Neutrophil (primary cell): ENCODE results near the gene HCRTR1.

ENCODE experiments used
- H3K27ac ChIP-seq: fragments of 200-600 bp; sonication (generic); 2 replicates; pipeline ENCODE4 v1.5.1; 2016; ENCODE audit warnings: mild to moderate bottlenecking, moderate library complexity
- H3K27me3 ChIP-seq: fragments of 200-600 bp; sonication (generic); 2 replicates; pipeline ENCODE4 v1.6.0; 2016; ENCODE audit warnings: mild to moderate bottlenecking
- H3K36me3 ChIP-seq: fragments of 200-600 bp; sonication (generic); 2 replicates; pipeline ENCODE4 v1.5.1; 2017
- H3K4me1 ChIP-seq, 2 experiments: fragments of 200-600 bp in 1 of 2; sonication (generic) in 1 of 2; 1 replicate in 1 of 2; 2 replicates in 1 of 2; pipeline versions ENCODE4 v1.5.1 to v1.6.1; 2013 to 2016; ENCODE audit warnings: low read depth in 1 of 2, low read length in 1 of 2, mild to moderate bottlenecking in 1 of 2, moderate library complexity in 1 of 2; ENCODE audit not compliant: control insufficient read depth in 1 of 2, insufficient read depth in 1 of 2
- H3K4me3 ChIP-seq, 2 experiments: fragments of 200-600 bp in 1 of 2; sonication (generic) in 1 of 2; 1 replicate in 1 of 2; 2 replicates in 1 of 2; pipeline ENCODE4 v1.5.1; 2013 to 2016; ENCODE audit warnings: low read depth in 1 of 2, low read length in 1 of 2, mild to moderate bottlenecking in 1 of 2, moderate library complexity in 1 of 2
- H3K9me3 ChIP-seq: fragments of 200-600 bp; sonication (generic); 2 replicates; pipeline ENCODE4 v1.5.1; 2016
- CTCF ChIP-seq: fragments of 200-600 bp; sonication (generic); IDR thresholded peaks from 2 replicates; pipeline ENCODE4 v1.5.1; 2016; ENCODE audit warnings: antibody characterized with exemption

HCRTR1 gene

GRCh38 chr1:31593770-31594632 is 23.5 kb upstream of the HCRTR1 start:
- TF ChIP-seq CTCF = no peak

GRCh38 chr1:31595836-31596736 is 21.4 kb upstream of the HCRTR1 start:
- Histone ChIP-seq H3K9me3 (no peaks in the 10 kb centered on the region), H3K27me3 (peaks cover 30% of the 10 kb centered on the region), H3K27ac (no peak overlapping the region), H3K4me3 (no peak overlapping the region), H3K36me3 (no peaks in the 10 kb centered on the region), H3K4me1 (no peaks in the 10 kb centered on the region)
- TF ChIP-seq CTCF = no peak

More at GRCh38 chr1:31593770-31594632, 23.5 kb upstream of the HCRTR1 start:
- H3K27me3 ChIP-seq = peaks cover 50% of the 10 kb centered on the region
- H3K36me3 ChIP-seq = no peaks in the 10 kb centered on the region
- no peaks in the 10 kb centered on the region for H3K9me3 ChIP-seq
- no peaks in the 10 kb centered on the region for H3K4me1 ChIP-seq
- H3K27ac ChIP-seq = no peak overlapping the region
- no peak overlapping the region for H3K4me3 ChIP-seq

- peaks cover 23% of the 10 kb centered on the region for H3K27me3 ChIP-seq
- no peak overlapping the region for H3K4me3 ChIP-seq
Observed at GRCh38 chr1:31596737-31597097, 20.8 kb upstream of the HCRTR1 start.

GRCh38 chr1:31598980-31599379 is 18.5 kb upstream of the HCRTR1 start:
- H3K9me3 ChIP-seq = no peaks in the 10 kb centered on the region
- H3K4me3 ChIP-seq = no peak overlapping the region
- no peak for TF ChIP-seq CTCF
- H3K27ac ChIP-seq = no peak overlapping the region
- no peaks in the 10 kb centered on the region for H3K36me3 ChIP-seq
- H3K4me1 ChIP-seq = no peaks in the 10 kb centered on the region
- H3K27me3 ChIP-seq = peaks cover 8% of the 10 kb centered on the region

More at GRCh38 chr1:31596737-31597097, 20.8 kb upstream of the HCRTR1 start:
- no peaks in the 10 kb centered on the region for H3K36me3 ChIP-seq
- no peaks in the 10 kb centered on the region for H3K4me1 ChIP-seq
- H3K27ac ChIP-seq = no peak overlapping the region
- no peaks in the 10 kb centered on the region for H3K9me3 ChIP-seq
- no peak for TF ChIP-seq CTCF

GRCh38 chr1:31600641-31601040 is 16.8 kb upstream of the HCRTR1 start:
- Histone ChIP-seq H3K4me1 (no peaks in the 10 kb centered on the region), H3K27me3 (peaks cover 8% of the 10 kb centered on the region), H3K9me3 (no peaks in the 10 kb centered on the region), H3K27ac (no peak overlapping the region), H3K4me3 (no peak overlapping the region), H3K36me3 (no peaks in the 10 kb centered on the region)
- TF ChIP-seq CTCF = no peak
